GM23248 (cell line): ENCODE measurements around the gene SEC14L5.

Experiments
- EZH2 ChIP-seq: fragments of 200-600 bp; sonication (generic); IDR thresholded peaks from 2 replicates; pipeline ENCODE4 v1.6.1; 2018; ENCODE audit warnings: antibody characterized with exemption, mild to moderate bottlenecking; ENCODE audit not compliant: insufficient read depth, poor library complexity, severe bottlenecking
- EZH2phosphoT487 ChIP-seq: fragments of 200-600 bp; sonication (generic); IDR thresholded peaks from 2 replicates; pipeline ENCODE4 v1.6.1; 2018; ENCODE audit warnings: antibody characterized with exemption, moderate library complexity, mild to moderate bottlenecking, low read depth; ENCODE audit not compliant: insufficient read depth

GRCh38 chr16:4962716-4963115, 4.6 kb downstream of the SEC14L5 start:
- TF ChIP-seq EZH2 (no peak), EZH2phosphoT487 (no peak)
